HG02678 (cell line): Measurements from ENCODE around the gene BAIAP2L1.

ENCODE experiments used
- ATAC-seq: cut with Tn5 transposase; IDR thresholded peaks from one replicate; pipeline ENCODE4 v1.9.1; 2021; ENCODE audit warnings: mild to moderate bottlenecking, moderate library complexity; ENCODE audit not compliant: unreplicated experiment

The BAIAP2L1 gene

GRCh38 chr7:98360221-98361130, 40.4 kb downstream of the BAIAP2L1 start:
- ATAC-seq: no peak

- ATAC-seq: no peak
Measured at GRCh38 chr7:98359395-98359794, 41.5 kb downstream of the BAIAP2L1 start.

GRCh38 chr7:98358706-98359105, 42.2 kb downstream of the BAIAP2L1 start:
- ATAC-seq: no peak

GRCh38 chr7:98357751-98358161, 43.1 kb downstream of the BAIAP2L1 start:
- no peak for ATAC-seq

- ATAC-seq: no peak
Measured at GRCh38 chr7:98355250-98355538, 45.7 kb downstream of the BAIAP2L1 start.

- ATAC-seq: no peak
Measured at GRCh38 chr7:98354511-98355249, 46.2 kb downstream of the BAIAP2L1 start.

- ATAC-seq: no peak
Measured at GRCh38 chr7:98354052-98354451, 46.8 kb downstream of the BAIAP2L1 start.

- ATAC-seq: no peak
Measured at GRCh38 chr7:98352621-98353020, 48.3 kb downstream of the BAIAP2L1 start.

GRCh38 chr7:98351136-98351535, 49.8 kb downstream of the BAIAP2L1 start:
- no peak for ATAC-seq

- no peak for ATAC-seq
Measured at GRCh38 chr7:98348726-98349474, 52.0 kb downstream of the BAIAP2L1 start.

- no peak for ATAC-seq
Measured at GRCh38 chr7:98346515-98347069, 54.3 kb downstream of the BAIAP2L1 start.

GRCh38 chr7:98341106-98341505, 59.8 kb downstream of the BAIAP2L1 start:
- no peak for ATAC-seq

- no peak for ATAC-seq
Measured at GRCh38 chr7:98339043-98339442, 61.8 kb downstream of the BAIAP2L1 start.

GRCh38 chr7:98338441-98338840, 62.4 kb downstream of the BAIAP2L1 start:
- ATAC-seq: no peak

GRCh38 chr7:98335411-98335977, 65.4 kb downstream of the BAIAP2L1 start:
- ATAC-seq: no peak

- ATAC-seq: no peak
Measured at GRCh38 chr7:98334081-98334480, 66.8 kb downstream of the BAIAP2L1 start.

- ATAC-seq: no peak
Measured at GRCh38 chr7:98330926-98331529, 69.9 kb downstream of the BAIAP2L1 start.

- ATAC-seq: no peak
Measured at GRCh38 chr7:98329791-98330373, 71.0 kb downstream of the BAIAP2L1 start.

- ATAC-seq: no peak
Measured at GRCh38 chr7:98329100-98329790, 71.6 kb downstream of the BAIAP2L1 start.
